HEK293T (cell line): Measurements from ENCODE around the gene CD109.

ENCODE experiments used
- BHLHE40 ChIP-seq: fragments of 450-650 bp; IDR thresholded peaks from 2 replicates; pipeline ENCODE4 v1.6.1; 2016; ENCODE audit warnings: mild to moderate bottlenecking, moderate library complexity, borderline replicate concordance
- CTBP1 ChIP-seq: fragments of 450-650 bp; IDR thresholded peaks from 2 replicates; pipeline ENCODE4 v1.6.1; 2016; ENCODE audit warnings: borderline replicate concordance
- FOXA1 ChIP-seq: fragments of 450-650 bp; IDR thresholded peaks from 2 replicates; pipeline ENCODE4 v1.6.1; 2016; ENCODE audit warnings: mild to moderate bottlenecking
- FOXM1 ChIP-seq: fragments of 450-650 bp; IDR thresholded peaks from 2 replicates; pipeline ENCODE4 v1.6.1; 2017; ENCODE audit warnings: mild to moderate bottlenecking, borderline replicate concordance
- HDGF ChIP-seq: fragments of 450-650 bp; IDR thresholded peaks from 2 replicates; pipeline ENCODE4 v1.6.1; 2017; ENCODE audit warnings: antibody characterized with exemption, borderline replicate concordance
- SUZ12 ChIP-seq: fragments of 450-650 bp; IDR thresholded peaks from 2 replicates; pipeline ENCODE4 v1.6.1; 2016; ENCODE audit warnings: mild to moderate bottlenecking
- TARDBP ChIP-seq: fragments of 450-650 bp; IDR thresholded peaks from 2 replicates; pipeline ENCODE4 v1.6.1; 2016
- ZNF384 ChIP-seq: fragments of 450-650 bp; IDR thresholded peaks from 2 replicates; pipeline ENCODE4 v1.6.1; 2016
- TF ChIP-seq, protein P1 (sequence below): fragments of 450-650 bp; IDR thresholded peaks from 2 replicates; pipeline ENCODE4 v1.6.1; 2016

GRCh38 chr6:73739096-73739495, 43.1 kb downstream of the CD109 start:
- TF ChIP-seq TARDBP (no peak), BHLHE40 (no peak), FOXM1 (no peak), CTBP1 (no peak), FOXA1 (no peak), ZNF384 (no peak), SUZ12 (no peak), HDGF (no peak)
- TF ChIP-seq, protein P1, sequence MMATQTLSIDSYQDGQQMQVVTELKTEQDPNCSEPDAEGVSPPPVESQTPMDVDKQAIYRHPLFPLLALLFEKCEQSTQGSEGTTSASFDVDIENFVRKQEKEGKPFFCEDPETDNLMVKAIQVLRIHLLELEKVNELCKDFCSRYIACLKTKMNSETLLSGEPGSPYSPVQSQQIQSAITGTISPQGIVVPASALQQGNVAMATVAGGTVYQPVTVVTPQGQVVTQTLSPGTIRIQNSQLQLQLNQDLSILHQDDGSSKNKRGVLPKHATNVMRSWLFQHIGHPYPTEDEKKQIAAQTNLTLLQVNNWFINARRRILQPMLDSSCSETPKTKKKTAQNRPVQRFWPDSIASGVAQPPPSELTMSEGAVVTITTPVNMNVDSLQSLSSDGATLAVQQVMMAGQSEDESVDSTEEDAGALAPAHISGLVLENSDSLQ: no peak
